Measurements from ENCODE around the gene R3HDM2. TPM values are rescaled to one million over a fixed set of nuclear protein-coding genes. Genes with fewer than 3 reads are reported as not detected.

R3HDM2 gene
- total and polyA plus RNA-seq, 2 of the 13 experiments (the other 11 are each of a cell fraction or from before 2014, with no cell fraction given): 11.1 to 23.5 TPM

GRCh38 chr12:57429473-57430111 lies 1.3 kb downstream of the R3HDM2 start (continued):
- no peak for TF ChIP-seq ATF6 (CRISPR knock-in tag; conservative IDR thresholded peaks at IDR 0.05)
- TF ChIP-seq ZNF225 (CRISPR knock-in tag; IDR thresholded peaks at IDR 0.05): no peak
- no peak for TF ChIP-seq GTF2F1 (IDR thresholded peaks at IDR 0.05; ENCODE audit: low read length)
- TF ChIP-seq ZFP36L2 (CRISPR knock-in tag; IDR thresholded peaks at IDR 0.05): no peak
- TF ChIP-seq BCL6 (CRISPR knock-in tag; IDR thresholded peaks at IDR 0.05): no peak
- no peak for TF ChIP-seq NR2C2 (CRISPR knock-in tag; IDR thresholded peaks at IDR 0.05; ENCODE audit: borderline replicate concordance)
- no peak for TF ChIP-seq ZNF530 (CRISPR knock-in tag; IDR thresholded peaks at IDR 0.05; ENCODE audit: low read depth)
- TF ChIP-seq ZSCAN20 (CRISPR knock-in tag; IDR thresholded peaks at IDR 0.05; ENCODE audit: borderline replicate concordance): no peak
- TF ChIP-seq ZNF513 (CRISPR knock-in tag; conservative IDR thresholded peaks at IDR 0.05): no peak
- no peak for TF ChIP-seq ZNF709 (CRISPR knock-in tag; IDR thresholded peaks at IDR 0.05)
- no peak for TF ChIP-seq PHF8 (CRISPR knock-in tag; IDR thresholded peaks at IDR 0.05)
- no peak for TF ChIP-seq ATF7 (IDR thresholded peaks at IDR 0.05)
- TF ChIP-seq ATF7 (CRISPR knock-in tag; IDR thresholded peaks at IDR 0.05): no peak
- TF ChIP-seq ARID2 (CRISPR knock-in tag; IDR thresholded peaks at IDR 0.05; ENCODE audit: borderline replicate concordance): no peak
- TF ChIP-seq NR2F1 (CRISPR knock-in tag; IDR thresholded peaks at IDR 0.05): no peak
- TF ChIP-seq PRPF4 (IDR thresholded peaks at IDR 0.05; ENCODE audit: low read depth, low read length, poor library complexity, severe bottlenecking): no peak
- no peak for TF ChIP-seq SP5 (CRISPR knock-in tag; IDR thresholded peaks at IDR 0.05; ENCODE audit: borderline replicate concordance, low read depth)
- TF ChIP-seq NFE2L2 (IDR thresholded peaks at IDR 0.05; ENCODE audit: low read length): no peak
- no peak for TF ChIP-seq GMEB2 (CRISPR knock-in tag; IDR thresholded peaks at IDR 0.05; ENCODE audit: low read depth)
- TF ChIP-seq GPBP1L1 (CRISPR knock-in tag; IDR thresholded peaks at IDR 0.05): no peak
- TF ChIP-seq REL (CRISPR knock-in tag; conservative IDR thresholded peaks at IDR 0.05): no peak
- no peak for TF ChIP-seq ZNF75D (CRISPR knock-in tag; IDR thresholded peaks at IDR 0.05; ENCODE audit: borderline replicate concordance)
- no peak for TF ChIP-seq CEBPB (IDR thresholded peaks at IDR 0.05; ENCODE audit: borderline replicate concordance, low read depth, low read length)
